Cerebellar cortex (tissue), 1 donor: ENCODE data around the gene TDRD1.

Source experiments
- DNase-seq: peaks from one replicate; pipeline ENCODE4 v3.0.0-alpha.2; 2015; ENCODE audit warnings: low spot score

Gene TDRD1

DNA sequence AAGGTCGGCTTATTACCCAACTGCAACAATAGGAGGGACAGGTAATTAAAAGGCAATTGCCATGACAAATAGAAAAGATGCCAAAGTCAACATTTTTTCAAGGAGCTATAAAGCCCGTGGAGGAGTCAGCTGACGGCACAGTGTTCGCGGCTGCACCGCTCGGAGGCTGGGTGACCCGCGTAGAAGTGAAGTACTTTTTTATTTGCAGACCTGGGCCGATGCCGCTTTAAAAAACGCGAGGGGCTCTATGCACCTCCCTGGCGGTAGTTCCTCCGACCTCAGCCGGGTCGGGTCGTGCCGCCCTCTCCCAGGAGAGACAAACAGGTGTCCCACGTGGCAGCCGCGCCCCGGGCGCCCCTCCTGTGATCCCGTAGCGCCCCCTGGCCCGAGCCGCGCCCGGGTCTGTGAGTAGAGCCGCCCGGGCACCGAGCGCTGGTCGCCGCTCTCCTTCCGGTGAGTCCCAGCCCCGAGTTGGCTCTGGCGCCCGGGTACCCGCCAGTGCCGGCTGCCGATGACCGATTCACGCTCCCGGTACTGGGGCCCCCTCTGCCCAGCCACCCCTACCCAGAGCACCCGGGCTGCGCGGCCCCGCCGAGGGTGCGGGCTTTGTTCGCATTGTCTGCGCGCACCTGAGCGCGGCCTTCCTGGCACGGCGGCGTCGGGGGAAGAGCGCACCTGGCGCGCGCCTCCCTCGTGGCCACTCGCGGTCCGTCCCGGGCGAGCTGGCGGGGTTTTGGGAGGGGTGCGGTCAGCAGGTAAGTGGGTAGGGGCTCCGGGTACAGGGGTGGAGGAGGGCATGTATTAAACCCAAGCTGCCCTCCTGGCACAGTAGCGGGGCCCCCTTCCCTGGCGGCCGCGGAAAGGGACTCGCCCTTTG lies 60.2 kb downstream of the TDRD1 start, which contains the start of gene VWA2:
Gene VWA2, plus strand, starts transcription at position 138 of the 877 bp plus-strand sequence. CDS start 9,460 bp downstream, outside the sequence.
- DNase-seq: no peak

DNA sequence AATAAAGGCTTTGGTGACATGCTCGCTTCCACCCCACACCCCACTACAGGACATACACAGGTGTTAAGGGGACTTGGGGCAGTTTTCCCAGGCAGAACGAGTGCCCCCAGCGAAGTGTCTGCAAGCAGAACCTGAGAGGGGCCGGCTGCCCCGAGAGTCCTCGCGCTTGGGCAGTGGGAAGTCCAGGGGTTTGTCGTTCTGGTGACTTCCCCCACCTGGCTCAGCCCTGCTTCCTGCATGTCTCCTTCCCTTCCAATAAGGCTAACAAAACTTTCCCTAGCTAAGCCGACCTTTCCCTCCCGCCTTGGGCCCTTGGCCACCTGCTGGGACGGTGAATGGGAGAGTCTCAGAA lies 60.8 kb downstream of the TDRD1 start:
- DNase-seq: no peak

DNA sequence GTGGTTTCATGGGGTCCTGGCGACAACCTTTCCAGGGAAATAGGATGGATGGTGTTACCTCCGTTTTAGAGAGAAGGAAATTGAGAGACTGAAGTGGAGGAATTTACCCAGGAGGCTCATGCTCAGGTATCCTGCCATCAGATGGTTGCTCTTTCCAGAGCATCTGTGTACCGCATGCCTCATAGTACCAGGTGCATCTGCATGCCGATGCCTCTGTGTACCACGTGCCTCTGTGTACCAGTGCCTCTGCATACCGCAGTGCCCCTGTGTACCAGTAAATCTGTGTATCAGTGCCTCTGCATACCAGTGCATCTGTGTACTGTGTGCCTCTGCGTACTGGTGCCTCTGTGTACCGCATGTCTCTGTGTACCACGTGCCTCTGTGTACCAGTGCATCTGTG lies 63.1 kb downstream of the TDRD1 start:
- no peak for DNase-seq

DNA sequence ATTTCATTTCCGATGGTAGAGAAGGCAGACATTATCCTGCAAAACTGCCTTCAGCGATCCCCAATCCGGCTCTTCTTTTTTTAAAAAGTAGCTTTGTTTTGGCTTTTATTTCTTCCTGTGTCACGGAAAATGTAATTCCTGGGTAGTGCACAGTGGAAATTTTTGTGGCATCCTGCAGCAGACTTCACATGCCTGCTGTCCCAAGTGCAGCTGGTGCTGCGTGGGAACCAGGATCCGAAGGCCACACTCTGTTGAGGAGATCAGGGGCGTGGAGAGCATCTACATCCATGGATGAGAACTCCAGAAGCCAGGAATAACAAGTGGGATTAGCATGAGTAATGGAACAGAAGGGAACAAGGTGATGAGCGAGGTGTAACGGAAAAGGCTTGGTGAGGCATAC lies 64.5 kb downstream of the TDRD1 start:
- DNase-seq: no peak

DNA sequence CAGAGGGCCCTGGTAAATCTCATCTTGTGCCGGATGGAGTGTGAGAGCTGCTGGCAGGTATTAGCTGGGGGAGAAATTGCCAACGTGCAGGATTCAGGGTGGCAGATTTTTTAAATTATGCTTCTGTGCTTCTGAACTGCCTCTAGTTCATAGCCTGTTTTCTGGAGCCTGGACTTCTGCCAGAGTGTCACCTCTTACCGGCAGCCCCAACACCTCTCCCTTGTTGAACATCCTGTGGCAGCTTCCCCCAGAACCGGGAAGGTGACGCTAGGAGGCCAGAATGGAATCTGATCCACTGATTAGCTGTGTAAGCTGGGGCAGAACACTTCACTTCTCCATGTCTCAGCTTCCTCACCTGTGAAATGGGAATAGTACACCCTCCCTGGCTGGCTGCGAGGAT lies 65.0 kb downstream of the TDRD1 start:
- no peak for DNase-seq

DNA sequence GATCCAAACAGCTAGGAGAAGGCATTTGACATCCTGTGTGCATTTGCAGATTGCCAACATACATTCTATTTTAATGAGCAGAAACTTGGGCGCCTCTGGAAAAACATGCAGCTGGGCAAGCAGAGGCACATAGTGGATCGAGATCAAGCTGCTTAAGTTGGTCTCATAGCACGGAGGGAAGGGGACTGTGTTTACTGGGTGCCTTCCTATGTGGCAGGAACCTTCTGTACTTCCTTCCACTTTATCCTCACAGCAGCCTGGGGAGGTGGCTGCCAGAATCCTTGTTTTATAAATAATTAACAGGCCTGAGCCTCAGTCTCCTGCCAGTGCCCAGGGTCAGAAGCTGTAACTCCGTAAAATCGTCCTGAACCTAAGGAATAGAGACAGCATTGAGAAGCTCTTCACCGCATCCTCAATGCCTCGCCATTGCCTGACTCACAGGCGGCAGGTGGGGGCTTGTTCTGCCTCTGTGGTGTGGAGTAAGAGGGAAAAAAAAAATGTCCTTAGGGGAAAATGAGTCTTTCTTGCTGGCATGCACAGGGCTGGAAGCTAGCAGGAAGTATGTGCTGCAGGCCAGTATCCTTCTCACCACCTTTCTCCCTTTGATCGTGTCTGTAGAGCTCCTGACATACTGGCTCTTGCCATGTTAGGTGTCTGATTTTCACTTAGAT lies 66.1 kb downstream of the TDRD1 start:
- DNase-seq: no peak

DNA sequence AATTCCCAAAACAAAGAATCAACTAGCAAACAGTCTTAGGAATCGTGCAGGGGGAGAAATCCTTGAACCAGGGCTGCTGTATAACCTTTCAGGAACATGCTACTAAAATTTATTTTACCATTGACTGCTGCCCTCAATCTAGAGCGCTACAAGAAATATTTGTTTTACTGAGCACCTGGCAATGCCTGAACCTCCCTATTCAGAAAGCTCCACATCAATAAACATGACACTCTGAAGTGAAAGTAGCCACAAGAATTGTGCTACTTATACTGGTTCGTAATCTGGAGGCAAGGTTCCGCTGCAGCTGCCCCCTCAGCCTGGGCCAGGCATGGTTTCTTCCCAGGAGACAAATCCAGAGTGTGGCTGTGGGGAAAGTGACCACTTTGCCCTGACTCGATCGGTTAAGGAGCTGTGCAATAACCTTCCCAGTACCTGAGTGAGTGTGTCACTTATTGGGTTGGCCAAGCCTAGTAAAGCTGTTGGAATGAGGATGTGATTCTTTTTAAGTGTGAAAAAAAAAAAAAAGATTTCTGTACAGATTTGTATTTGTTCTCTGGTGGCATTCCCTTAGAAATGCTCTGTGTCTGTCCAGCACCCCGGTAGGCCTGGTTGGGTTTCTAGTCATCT lies 67.6 kb downstream of the TDRD1 start:
- DNase-seq: no peak

DNA sequence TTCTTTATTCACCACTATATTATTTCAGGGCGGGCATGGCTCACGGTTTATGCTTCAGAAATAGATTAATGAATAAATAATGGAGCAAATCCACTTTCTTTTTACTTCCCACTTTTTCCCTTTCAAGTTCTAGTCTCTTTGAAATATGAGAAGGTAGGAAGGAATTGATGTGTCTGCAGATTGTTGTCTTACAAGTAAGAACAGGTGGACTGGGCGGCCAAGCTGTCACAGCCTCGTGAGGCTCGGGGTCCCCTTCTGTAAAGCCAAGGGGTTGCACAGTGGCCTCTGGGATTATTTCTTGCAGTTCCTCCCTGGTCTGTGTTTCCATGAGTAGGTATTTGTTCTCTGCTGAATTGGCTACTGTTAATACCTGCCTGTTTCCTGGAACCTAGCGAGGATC lies 71.1 kb downstream of the TDRD1 start:
- no peak for DNase-seq

DNA sequence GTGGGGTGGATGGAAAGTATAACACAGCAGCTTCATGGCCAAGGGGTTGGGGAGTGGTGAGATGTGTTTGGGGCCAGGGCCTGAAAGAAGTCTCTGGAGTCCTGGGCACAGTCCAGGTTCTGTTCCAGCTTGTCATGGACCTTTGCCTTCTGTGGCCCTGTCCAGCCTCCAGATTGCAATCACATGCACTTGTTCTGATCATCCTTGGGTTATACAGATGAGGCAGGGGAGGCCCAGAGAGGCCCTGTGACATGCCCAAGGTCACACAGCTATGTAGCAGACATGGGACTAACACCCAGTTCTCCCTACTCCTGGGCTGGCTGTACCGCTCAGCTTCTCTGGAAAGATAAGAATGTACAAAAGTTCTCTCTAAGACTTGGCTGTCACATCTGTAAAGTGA lies 71.6 kb downstream of the TDRD1 start:
- no peak for DNase-seq

DNA sequence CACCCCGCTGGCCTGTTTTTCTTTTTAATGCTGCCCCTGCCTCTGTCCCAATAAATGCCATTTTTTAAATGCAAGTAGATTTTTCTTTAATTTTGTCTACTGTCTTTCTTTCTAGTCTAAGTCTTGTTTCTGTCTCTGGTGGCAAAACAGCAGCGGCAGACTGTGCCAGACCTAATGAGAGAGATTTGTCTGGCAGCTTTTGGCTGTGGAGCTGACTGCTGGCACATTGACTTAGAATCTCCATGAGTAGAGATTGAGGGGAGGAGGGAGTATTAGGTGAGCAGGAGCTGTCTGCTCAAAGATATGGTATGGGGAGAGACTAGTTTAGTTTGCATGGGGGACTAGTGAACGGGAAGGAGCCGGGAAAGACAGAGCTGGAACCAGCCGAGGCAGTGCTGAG lies 72.9 kb downstream of the TDRD1 start:
- DNase-seq: no peak

DNA sequence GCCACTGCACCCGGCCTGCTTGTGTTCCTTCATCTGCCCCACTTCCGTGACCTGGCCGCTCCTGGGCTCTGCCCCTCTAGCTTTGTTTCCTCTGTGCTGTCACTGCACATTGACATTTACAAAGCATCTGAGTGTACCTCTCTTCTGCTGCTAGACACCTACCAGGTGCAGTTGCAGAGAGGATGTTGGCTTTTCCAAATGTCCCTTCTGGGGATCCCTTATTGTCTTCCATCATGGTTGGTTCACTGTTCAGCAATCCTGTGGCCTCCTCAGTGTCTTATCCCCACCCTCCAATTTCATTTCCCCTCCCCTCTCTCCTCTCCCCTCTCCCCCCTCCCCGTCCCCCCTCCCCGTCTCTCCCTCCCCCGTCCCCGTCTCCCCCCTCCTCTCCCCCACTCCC lies 73.7 kb downstream of the TDRD1 start:
- DNase-seq: no peak

DNA sequence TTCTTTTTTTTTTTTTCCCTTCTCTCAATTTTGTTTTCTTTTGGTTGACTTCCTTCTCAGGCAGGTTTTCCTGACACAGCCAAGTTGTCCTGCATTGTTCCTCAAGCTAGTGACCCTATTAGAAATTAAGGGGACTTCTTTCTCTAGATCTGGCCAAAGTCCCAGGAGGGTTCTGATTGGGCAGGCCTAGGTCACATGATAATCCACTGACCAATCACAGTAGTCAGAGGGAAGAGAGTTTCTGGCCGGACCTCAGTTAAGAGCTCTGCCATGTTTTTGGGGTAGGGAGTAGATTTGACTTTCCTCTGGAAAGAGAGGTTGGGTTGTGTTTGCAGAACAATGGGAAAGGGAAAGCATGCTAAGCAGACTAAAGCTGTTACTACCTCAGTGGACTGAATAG lies 76.1 kb downstream of the TDRD1 start:
- no peak for DNase-seq

DNA sequence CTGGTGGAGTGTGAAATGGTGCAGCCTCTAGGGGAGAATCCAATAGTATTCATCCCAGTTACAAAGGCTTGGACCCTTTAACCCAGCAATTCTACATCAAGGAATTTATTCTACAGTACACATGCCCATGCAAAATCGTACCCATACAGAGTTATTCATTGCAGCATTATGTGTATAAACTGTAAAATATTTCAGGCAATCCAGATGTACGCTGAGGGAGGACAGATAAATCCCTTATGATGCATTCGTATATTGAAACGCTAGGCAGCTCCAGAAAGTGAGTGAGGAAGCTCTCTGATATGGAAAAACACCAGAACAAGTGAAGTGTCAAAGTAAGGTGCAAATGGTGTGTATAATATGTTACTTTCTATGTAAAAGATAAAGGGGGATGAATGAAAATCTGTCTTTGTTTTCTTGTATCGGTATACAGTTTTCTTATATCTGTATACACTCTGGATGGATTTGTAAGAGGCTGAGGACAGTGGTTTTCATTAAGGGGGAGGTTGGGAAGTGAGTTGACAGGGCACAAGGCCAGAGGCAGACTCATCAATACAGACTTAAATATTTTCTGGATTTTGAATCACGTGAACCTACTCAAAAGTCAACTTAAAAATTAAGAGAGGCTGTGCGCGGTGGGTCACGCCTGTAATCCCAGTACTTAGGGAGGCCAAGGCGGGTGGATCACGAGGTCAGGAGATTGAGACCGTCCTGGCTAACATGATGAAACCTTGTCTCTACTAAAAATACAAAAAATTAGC lies 77.0 kb downstream of the TDRD1 start:
- DNase-seq: no peak

DNA sequence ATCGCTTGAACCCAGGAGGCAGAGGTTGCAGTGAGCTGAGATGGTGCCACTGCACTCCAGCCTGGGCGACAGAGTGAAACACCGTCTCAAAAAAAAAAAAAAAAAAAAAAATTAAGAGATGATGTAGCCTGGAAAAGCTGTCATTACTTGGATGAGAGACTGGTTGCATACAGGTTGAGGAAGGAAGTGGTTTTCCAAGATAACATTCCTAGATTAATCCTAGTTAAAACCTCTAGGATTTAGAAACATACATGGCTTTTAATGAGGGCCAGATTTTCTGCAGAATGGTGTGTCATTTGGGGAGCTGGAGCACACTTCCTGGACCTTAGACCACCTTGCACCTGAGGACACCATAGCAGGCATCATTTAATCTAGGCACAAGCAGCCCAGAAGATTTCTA lies 77.7 kb downstream of the TDRD1 start:
- no peak for DNase-seq

DNA sequence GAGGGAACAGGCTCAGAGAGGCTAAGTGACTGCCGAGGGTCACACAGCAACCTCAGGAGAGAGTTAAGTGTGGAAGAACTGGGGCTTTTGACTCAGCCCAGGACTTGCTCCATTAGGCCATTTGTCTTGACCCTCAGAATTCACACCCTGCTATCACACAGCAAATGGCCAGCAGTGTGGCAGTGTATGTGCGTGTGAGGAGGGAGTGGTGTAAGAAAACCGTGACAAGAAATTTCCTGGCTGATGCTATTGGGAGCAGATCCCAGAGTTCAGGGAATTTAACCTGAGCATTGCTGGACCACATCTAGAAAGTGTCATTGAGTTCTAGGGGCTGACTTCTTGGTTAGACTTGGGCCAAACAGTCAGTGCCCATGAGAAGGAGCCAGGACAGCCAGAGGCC lies 78.3 kb downstream of the TDRD1 start:
- no peak for DNase-seq

DNA sequence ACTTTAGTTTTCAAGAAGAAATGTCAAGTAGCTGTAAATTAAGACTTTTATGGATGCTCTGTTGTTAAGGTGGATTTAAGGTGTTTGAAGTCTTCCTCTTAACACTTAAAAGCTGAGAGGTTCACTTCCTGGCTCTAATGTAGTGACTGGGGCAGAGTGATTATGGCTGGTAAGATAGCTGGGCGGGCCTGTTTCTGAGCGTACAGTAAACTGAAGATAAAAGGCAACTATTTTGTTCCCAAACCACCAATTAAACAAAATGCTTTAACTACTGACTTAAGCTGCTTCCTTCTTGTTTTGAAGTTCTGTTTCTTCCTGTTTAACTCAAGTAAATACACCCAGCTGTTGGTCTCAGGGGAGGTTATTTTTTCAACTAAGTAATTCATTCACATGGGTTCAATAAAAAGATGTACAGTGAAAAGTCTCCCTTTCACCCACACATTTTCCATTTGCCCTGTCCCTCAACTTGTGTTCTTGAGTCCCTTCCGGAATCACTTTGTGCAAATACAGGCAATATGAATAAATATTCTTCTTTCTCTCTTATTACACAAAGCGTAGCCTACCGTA lies 79.2 kb downstream of the TDRD1 start:
- DNase-seq: no peak

DNA sequence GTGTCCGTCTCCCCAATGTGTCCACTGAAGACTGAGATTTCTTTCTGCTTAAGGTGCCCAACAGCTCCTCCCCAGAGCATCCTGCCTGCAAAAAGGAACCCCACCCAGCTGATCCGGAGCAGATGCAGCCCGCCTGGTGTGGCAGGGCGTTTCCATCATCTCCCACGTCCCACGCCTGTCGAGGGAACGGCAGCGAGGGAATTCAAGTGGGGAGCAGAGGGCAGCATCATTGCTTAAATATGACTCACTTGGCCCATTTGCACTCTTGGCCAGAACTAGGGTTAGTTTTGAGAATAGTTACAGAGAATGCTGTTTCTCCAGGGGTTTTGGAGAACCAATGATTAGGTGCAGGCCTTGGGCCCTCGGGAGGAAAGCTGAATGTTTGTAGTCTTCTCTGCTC lies 80.7 kb downstream of the TDRD1 start:
- DNase-seq: no peak

DNA sequence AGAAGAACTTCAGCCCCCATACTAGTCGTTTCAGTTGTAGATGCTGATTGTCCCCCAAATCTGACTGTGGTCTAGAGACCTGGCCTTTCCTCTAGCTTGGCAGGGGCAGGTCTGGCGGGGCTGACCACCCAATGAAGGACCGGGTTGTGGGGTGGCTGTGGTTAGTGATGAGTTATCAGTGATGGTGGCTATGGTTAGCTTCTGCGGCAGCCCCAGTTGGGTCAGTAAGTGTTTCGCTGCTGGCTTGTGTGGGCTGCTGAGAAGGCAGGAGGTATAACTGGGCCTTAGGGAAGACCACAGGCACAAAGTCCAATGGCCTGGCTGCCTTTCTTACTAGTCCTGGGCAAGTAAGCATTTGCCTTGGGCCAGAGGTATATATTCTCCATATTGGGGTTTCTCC lies 81.2 kb downstream of the TDRD1 start:
- DNase-seq: no peak

DNA sequence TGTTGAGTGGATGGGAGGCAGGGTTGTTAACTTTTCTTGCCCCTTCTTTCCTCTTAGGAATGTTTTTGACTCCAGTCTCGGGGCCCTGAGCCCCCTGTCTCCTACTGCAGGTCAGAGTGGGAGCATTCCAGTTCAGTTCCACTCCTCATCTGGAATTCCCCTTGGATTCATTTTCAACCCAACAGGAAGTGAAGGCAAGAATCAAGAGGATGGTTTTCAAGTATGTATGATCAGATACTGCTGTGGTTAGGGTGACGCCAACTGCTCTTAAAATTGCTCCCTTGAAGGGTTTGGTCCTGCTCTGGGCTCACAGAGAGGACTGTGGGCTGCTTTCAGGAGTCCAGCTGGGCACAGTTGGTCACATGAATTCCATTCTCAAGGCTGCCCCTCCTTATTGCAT lies 81.9 kb downstream of the TDRD1 start:
- DNase-seq: no peak

DNA sequence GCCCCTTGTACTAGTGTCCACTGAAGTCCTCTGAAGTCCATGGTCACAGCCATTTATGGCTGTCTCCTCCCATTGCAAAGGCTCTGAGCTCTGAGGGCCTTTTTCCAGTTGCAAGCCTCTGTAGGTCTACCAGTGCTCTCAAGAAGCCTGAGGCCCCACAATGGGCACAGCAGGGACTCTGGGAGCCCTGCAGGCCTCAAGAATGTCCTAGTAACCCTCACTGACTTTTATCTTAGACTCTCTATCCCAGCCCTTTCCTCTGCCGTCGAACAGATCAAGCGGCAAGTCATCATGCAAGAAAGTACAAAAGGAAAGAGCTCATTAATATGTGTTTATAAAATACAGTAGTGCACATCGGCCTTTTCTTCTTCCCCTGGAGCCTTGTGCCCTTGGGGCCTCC lies 83.3 kb downstream of the TDRD1 start:
- no peak for DNase-seq

DNA sequence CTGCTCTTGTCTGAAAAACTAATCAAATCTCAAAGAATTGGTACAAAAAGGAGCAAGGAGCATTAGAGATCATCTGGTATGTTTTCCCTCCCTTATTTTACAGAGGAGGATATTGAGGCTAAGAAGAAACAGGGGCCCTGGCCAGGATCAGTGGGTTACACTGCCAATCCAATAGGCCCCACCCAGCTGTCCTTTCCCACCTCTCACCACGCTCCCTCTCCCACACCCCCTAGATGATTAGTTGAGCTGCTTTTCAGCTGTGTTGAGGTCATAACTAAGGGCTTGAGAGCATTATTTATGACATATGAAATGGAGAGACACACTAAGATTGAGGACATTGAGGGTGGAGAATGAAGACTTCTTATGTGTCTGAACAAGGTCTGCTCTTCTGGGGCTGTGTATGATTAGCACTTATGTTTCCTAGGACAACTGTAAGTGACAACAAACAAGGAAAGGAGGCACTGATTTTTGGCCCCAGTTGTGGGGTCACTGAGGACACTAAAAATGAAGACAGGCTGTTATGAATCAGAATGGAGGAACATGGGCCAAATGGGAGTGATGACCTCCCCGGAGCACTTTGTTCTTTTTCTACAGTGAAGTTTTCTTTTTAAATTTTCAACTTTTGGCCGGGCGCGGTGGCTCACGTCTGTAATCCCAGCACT lies 86.4 kb downstream of the TDRD1 start:
- no peak for DNase-seq

DNA sequence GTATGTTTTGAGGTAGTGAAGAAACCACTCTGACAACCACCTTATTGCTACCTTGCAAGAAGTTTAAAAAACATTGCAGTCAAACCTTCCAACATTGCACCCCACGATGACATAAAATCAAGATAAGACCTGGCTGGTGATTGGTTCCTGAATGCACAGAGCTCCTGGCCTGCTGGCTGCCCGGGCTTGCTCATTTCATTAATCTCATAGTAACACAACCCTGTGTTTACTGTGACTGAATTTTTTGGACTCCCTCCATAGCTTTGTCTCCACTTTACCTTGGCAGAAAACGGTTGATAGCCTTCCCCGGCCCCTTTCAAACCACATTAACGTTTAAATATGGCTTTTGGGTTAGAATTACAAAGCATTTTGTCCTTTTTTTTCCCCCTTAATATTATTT lies 87.4 kb downstream of the TDRD1 start:
- DNase-seq: no peak
